GM12878 (cell line): ENCODE data around the gene KDM3B. TPM values are rescaled to one million over a fixed set of nuclear protein-coding genes. Genes with fewer than 3 reads are reported as not detected.

Source experiments
- BCLAF1 ChIP-seq: fragments of 450-650 bp; IDR thresholded peaks from 2 replicates; pipeline ENCODE4 v1.6.1; 2017; ENCODE audit warnings: antibody characterized with exemption, mild to moderate bottlenecking, moderate library complexity
- EED ChIP-seq: sonication (generic); IDR thresholded peaks from 2 replicates; pipeline ENCODE4 v1.6.1; 2016; ENCODE audit warnings: antibody characterized with exemption, low read depth
- EP300 ChIP-seq, 2 experiments: fragments of 150-350 bp in 1 of 2; IDR thresholded peaks; 2 replicates each; pipeline ENCODE4 v1.6.1; 2011 to 2012; ENCODE audit warnings: low read depth in 2 of 2, low read length in 2 of 2, borderline replicate concordance in 1 of 2, improper control_type of control experiment in 1 of 2, inconsistent platforms in 1 of 2; ENCODE audit not compliant: control insufficient read depth in 1 of 2
- ETV6 ChIP-seq, 2 experiments: fragments of 450-650 bp in 1 of 2; IDR thresholded peaks in 1 of 2; conservative IDR thresholded peaks in 1 of 2; 2 replicates each; pipeline ENCODE4 v1.6.1; 2014; ENCODE audit warnings: antibody characterized with exemption in 1 of 2, borderline replicate concordance in 1 of 2, low read depth in 1 of 2, mild to moderate bottlenecking in 1 of 2, moderate library complexity in 1 of 2
- HSF1 ChIP-seq: fragments of 150-350 bp; IDR thresholded peaks from 2 replicates; pipeline ENCODE4 v1.6.1; 2014; ENCODE audit warnings: mild to moderate bottlenecking, low read depth, low read length
- PAX5 ChIP-seq: IDR thresholded peaks from 2 replicates; pipeline ENCODE4 v1.6.1; 2011; ENCODE audit warnings: low read depth, low read length, borderline replicate concordance
- PML ChIP-seq: IDR thresholded peaks from 2 replicates; pipeline ENCODE4 v1.6.1; 2012; ENCODE audit warnings: low read length, inconsistent platforms
- SPI1 ChIP-seq: IDR thresholded peaks from 2 replicates; pipeline ENCODE4 v1.6.1; 2011; ENCODE audit warnings: low read depth, mild to moderate bottlenecking, low read length, moderate library complexity, borderline replicate concordance; ENCODE audit not compliant: insufficient read depth
- TCF7 ChIP-seq: IDR thresholded peaks from 2 replicates; pipeline ENCODE4 v1.6.1; 2014; ENCODE audit warnings: antibody characterized with exemption, borderline replicate concordance
- polyA plus RNA-seq, 11 experiments: library from polyadenylated mRNA; depleted of rRNA in 4 of 11; unstranded in 6 of 11; stranded (reverse) in 5 of 11; fragments of >200 nt; fragmentation: Nextera tagmentation in 4 of 11; fragmentation: Illumina TruSeq in 1 of 11; extraction: Ambion mirVana in 4 of 11; extraction: Trizol in 1 of 11; gene quantifications; 1 replicate in 1 of 11; 2 replicates in 10 of 11; pipeline versions ENCODE4 v1.2.1 to v1.2.3, GENCODE V29; 2011 to 2016; ENCODE audit warnings: inconsistent platforms in 2 of 11, missing spikeins in 2 of 11, low read depth in 1 of 11
- total RNA-seq, 4 experiments: library from RNA; depleted of rRNA in 3 of 4; stranded (reverse); fragments of >200 nt in 3 of 4; fragmentation: Illumina TruSeq in 1 of 4; extraction: Trizol in 1 of 4; gene quantifications; 2 replicates each; pipeline versions ENCODE4 v1.2.1 to v1.2.3, GENCODE V29; 2013 to 2021
- TF ChIP-seq, protein P1 (sequence below): fragments of 450-650 bp; IDR thresholded peaks from 2 replicates; pipeline ENCODE4 v1.6.1; 2018; ENCODE audit warnings: borderline replicate concordance, mild to moderate bottlenecking; ENCODE audit not compliant: partially characterized antibody
- TF ChIP-seq, protein P2 (sequence below): fragments of 450-650 bp; formaldehyde crosslinking; IDR thresholded peaks from 2 replicates; pipeline ENCODE4 v1.4.0; 2020; ENCODE audit warnings: mild to moderate bottlenecking, moderate library complexity
- TF ChIP-seq, protein P3 (sequence below): IDR thresholded peaks from 2 replicates; pipeline ENCODE4 v1.6.1; 2011; ENCODE audit warnings: borderline replicate concordance, low read depth, mild to moderate bottlenecking, moderate library complexity, low read length; ENCODE audit not compliant: insufficient read depth, poor library complexity, severe bottlenecking
- TF ChIP-seq, protein P4 (sequence below): IDR thresholded peaks from 2 replicates; pipeline ENCODE4 v1.6.1; 2011; ENCODE audit warnings: low read depth, mild to moderate bottlenecking, low read length, moderate library complexity, borderline replicate concordance; ENCODE audit errors: extremely low read depth

KDM3B gene
- total and polyA plus RNA-seq, 10 of the 15 experiments (the other 5 are each of a cell fraction or from before 2014, with no cell fraction given), result 8.5 to 45.7 (median 29.0) TPM

DNA sequence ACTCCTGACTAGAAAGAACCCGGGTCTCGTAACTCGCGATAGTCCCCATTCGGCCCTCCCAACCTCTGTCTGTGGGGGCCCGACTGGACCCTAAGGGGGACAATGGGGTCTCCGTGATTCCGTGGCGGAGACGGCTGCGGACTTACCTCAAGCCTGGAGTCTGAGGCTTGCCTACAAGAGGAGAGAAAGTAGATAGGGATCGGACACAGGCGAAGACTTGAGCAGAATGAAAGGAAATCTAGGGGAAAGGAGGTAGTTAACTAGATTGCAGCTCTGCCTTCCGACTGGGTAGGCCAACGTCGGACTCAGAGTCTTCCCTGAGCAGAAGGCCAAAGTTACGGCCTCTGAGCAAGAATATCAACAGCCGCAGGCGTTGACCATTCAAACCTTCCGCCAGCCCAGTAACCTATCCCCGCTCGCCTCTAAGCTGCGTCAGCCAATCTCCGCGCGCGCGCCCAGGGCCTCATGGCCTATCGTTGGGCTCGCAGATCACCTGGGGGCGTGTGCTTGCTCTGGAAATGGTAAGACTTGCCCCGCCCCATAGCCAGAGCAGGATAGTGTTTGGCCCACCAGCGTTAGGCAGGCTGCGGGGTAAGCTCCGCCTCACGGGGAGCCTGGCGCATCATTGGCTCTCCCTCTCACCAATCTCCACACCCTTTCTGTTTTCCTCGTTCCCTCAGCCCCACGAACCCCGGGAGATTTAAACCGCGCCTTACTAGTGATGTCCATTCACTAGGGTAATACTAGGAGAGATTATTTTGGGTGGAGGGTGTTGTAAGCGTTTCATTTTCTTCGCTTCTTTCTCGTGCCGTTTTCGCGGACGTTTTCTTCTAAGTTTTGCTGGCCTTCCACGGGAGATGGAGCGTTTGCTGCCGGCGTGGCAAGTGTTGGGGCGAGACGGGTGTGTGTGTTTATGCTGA is 20.8 kb upstream of the KDM3B start, which contains the start of gene CDC25C (continued):
- TF ChIP-seq HSF1 (no peak), EED (no peak), TCF7 (no peak), EP300 (IDR thresholded peaks at IDR 0.05; ENCODE audit: borderline replicate concordance in 1 of 2, control insufficient read depth in 1 of 2, low read depth in 2 of 2, low read length in 2 of 2) (no peak), PML (no peak), PAX5 (peak; percentile 73; the same call in 1 of the 2 replicates), SPI1 (no peak), ETV6 (conservative IDR thresholded peaks at IDR 0.05 in 1 of 2, IDR thresholded peaks at IDR 0.05 in 1 of 2; ENCODE audit: borderline replicate concordance in 1 of 2, low read depth in 1 of 2) (no peak), BCLAF1 (no peak)
- TF ChIP-seq, protein P1, sequence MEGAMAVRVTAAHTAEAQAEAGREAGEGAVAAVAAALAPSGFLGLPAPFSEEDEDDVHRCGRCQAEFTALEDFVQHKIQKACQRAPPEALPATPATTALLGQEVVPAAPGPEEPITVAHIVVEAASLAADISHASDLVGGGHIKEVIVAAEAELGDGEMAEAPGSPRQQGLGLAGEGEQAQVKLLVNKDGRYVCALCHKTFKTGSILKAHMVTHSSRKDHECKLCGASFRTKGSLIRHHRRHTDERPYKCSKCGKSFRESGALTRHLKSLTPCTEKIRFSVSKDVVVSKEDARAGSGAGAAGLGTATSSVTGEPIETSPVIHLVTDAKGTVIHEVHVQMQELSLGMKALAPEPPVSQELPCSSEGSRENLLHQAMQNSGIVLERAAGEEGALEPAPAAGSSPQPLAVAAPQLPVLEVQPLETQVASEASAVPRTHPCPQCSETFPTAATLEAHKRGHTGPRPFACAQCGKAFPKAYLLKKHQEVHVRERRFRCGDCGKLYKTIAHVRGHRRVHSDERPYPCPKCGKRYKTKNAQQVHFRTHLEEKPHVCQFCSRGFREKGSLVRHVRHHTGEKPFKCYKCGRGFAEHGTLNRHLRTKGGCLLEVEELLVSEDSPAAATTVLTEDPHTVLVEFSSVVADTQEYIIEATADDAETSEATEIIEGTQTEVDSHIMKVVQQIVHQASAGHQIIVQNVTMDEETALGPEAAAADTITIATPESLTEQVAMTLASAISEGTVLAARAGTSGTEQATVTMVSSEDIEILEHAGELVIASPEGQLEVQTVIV, result no peak
- TF ChIP-seq, protein P2, sequence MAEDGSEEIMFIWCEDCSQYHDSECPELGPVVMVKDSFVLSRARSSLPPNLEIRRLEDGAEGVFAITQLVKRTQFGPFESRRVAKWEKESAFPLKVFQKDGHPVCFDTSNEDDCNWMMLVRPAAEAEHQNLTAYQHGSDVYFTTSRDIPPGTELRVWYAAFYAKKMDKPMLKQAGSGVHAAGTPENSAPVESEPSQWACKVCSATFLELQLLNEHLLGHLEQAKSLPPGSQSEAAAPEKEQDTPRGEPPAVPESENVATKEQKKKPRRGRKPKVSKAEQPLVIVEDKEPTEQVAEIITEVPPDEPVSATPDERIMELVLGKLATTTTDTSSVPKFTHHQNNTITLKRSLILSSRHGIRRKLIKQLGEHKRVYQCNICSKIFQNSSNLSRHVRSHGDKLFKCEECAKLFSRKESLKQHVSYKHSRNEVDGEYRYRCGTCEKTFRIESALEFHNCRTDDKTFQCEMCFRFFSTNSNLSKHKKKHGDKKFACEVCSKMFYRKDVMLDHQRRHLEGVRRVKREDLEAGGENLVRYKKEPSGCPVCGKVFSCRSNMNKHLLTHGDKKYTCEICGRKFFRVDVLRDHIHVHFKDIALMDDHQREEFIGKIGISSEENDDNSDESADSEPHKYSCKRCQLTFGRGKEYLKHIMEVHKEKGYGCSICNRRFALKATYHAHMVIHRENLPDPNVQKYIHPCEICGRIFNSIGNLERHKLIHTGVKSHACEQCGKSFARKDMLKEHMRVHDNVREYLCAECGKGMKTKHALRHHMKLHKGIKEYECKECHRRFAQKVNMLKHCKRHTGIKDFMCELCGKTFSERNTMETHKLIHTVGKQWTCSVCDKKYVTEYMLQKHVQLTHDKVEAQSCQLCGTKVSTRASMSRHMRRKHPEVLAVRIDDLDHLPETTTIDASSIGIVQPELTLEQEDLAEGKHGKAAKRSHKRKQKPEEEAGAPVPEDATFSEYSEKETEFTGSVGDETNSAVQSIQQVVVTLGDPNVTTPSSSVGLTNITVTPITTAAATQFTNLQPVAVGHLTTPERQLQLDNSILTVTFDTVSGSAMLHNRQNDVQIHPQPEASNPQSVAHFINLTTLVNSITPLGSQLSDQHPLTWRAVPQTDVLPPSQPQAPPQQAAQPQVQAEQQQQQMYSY (CRISPR knock-in tag), result no peak
- TF ChIP-seq, protein P3, sequence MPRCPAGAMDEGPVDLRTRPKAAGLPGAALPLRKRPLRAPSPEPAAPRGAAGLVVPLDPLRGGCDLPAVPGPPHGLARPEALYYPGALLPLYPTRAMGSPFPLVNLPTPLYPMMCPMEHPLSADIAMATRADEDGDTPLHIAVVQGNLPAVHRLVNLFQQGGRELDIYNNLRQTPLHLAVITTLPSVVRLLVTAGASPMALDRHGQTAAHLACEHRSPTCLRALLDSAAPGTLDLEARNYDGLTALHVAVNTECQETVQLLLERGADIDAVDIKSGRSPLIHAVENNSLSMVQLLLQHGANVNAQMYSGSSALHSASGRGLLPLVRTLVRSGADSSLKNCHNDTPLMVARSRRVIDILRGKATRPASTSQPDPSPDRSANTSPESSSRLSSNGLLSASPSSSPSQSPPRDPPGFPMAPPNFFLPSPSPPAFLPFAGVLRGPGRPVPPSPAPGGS, result no peak
- TF ChIP-seq, protein P4, sequence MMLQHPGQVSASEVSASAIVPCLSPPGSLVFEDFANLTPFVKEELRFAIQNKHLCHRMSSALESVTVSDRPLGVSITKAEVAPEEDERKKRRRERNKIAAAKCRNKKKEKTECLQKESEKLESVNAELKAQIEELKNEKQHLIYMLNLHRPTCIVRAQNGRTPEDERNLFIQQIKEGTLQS, result no peak
